Activated CD8-positive, alpha-beta memory T cell treated with anti-CD3 and anti-CD28 coated beads for 24 hours (primary cell): ENCODE measurements around the gene TOMM34.

Experiments used
- DNase-seq: peaks from one replicate; pipeline ENCODE4 v3.0.0-alpha.2; 2020

The TOMM34 gene

DNA sequence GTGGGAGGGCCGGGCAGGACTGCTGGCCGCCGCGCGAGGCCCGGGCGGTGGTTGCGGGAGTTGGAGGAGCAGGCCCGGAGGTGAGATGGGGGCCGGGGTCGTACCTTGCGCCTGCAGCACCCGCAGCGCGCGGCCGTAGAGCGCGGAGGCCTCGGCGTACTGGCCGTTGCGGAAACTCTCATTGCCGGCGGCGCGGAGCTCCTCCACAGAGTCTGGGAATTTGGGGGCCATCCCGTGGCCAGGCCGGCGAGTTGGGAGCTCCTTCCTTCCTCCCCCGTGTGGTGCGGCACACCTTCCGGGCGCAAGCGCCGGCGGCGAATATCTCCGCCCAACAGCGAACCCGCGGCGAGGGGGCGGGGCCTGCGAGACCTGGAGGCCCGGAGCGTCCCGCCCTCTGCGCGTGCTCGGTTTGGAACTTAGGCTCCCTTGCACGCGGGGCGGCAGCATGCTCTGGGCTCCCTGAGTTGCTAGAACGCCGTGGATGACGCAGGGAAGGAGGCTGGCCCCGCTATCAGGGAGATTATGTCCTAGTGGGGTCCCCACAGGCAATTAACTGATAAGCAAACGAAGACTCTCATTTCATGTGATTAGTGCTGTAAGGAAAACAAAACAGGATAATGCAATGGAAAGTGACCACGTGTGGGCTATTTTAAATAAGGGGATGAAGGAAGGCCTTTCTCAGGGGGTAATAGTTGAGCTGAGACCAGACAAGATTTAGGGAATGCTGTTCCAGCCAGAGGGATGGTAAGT, at the start of gene TOMM34:
Gene TOMM34, minus strand, starts transcription at position 295 of the 750 bp plus-strand sequence. Its CDS starts 64 bp downstream, at position 231.
- DNase-seq = peak; percentile 98

GRCh38 chr20:45008521-45009049, 48.4 kb upstream of the TOMM34 start:
- no peak for DNase-seq

DNA sequence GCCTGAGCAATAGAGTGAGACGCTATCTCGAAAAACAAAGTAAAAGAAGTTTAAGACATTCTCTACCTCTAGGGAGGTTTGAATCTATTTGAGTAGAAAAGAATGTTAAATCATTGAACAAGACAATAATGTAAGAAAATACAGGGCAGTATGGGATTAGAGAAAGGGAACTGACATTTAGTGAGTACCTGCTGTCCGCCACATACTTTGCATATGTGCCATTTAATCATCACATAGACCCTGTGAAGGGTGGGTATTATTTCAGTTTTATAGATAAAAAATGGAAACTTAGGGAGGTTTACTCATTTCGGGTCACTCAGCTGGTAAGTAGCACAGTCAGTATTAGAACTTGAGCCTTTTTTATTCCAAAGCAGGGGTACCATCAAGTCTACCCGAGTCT, 37.5 kb upstream of the TOMM34 start:
- DNase-seq = no peak

DNA sequence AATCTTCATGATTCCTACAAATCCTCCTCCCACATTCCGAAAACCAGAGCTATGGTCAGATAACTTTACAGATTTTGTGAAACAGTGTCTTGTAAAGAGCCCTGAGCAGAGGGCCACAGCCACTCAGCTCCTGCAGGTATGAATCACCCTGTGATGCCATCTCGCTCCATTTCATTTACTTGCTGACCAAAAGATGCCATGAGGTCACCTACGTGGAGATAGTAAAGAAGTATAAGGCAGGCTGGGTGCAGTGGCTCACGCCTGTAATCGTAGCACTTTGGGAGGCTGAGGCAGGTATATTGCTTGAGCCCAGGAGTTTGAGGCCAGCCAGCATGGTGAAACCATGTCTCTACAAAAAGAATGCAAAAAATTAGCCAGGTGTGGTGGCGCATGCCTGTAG, 37.0 kb upstream of the TOMM34 start:
- no peak for DNase-seq

DNA sequence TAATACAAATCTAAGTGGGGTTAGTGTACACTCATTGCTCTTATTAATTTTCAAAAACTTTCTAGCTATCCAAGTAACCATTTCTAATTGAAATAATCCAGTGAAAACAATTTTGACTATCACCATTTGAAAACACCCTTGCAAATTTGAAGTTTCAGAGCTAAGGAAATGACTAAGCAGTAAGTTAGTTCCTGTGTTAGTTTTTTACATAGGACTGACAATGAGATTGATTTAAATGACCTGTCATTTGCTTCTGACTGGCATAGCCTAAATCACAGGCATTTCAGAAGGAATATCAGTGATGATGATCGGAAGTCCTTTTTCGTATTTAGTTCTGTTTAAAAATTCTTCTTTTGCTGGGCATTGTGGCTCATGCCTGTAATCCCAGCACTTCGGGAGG, 33.1 kb upstream of the TOMM34 start:
- DNase-seq = no peak

DNA sequence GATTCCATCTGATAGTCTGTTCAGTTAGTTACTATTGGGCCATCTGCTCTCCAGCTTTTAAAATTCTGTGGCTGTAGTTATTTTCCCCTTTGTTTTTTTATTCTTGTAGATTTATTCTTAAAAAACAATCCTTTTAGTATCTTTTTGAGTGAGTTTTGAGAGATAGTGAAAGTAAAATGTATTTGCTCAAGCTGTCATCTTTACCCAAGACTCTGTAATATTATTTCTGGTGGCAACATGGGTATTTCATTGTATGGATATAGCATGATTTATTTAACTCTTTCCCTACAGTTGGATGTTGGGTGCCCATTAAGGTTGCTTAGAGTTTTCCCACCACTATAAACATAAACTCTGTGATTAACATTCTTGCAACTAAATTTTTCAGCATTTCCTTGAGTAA, 30.8 kb upstream of the TOMM34 start:
- no peak for DNase-seq

GRCh38 chr20:44990425-44990824, 30.2 kb upstream of the TOMM34 start:
- DNase-seq = peak; percentile 75

DNA sequence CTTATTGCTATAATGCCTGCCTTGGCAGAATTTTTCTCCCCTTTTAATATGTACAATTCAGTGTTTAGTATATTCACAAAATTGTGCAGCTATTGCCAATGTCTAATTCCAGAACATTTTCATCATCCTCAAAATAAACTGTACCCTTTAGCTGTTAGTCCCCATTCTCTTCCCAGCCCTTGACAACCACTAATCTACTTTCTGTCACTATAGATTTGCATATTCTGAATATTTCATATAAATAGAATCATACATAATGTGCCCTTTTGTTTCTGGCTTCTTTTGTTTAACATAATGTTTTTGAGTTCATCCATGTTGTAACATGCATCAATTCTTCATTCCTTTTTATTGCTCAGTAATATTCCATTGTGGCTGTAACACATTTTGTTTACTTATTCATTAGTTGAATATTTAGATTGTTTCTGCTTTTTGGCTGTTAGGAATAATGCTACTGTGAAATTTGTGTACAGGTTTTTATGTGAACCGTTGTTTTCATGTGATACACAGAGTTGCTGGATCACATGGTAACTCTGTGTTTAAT, 28.5 kb upstream of the TOMM34 start:
- DNase-seq = no peak

- DNase-seq = no peak
Measured at GRCh38 chr20:44983093-44983674, 23.0 kb upstream of the TOMM34 start.

DNA sequence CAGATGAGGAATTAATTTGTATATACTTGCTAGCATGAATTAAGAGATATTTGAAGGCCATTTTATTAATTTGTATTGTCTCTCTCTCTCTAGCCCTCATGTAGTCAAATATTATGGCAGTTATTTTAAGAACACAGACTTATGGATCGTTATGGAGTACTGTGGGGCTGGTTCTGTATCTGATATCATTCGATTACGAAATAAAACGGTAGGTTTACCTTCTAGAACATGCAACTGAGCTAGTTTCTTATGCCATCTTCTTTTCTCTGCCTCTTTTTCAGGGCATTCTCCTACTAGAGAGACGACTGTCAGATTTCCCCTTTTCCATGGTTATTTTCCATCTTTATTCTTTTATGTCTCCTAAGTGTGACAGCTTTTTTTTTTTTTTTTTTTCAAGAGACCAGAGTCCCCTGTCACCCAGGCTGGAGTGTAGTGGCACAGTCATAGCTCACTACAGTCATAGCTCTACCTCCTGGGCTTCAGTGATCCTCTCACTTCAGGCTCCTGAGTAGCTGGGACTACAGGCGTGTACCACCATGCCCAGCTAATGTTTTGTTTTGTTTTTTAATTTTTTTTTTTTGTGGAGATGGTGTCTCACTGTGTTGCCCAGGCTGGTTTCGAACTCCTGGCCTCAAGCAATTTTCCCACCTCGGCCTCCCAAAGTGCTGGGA, 21.7 kb upstream of the TOMM34 start:
- DNase-seq = no peak

DNA sequence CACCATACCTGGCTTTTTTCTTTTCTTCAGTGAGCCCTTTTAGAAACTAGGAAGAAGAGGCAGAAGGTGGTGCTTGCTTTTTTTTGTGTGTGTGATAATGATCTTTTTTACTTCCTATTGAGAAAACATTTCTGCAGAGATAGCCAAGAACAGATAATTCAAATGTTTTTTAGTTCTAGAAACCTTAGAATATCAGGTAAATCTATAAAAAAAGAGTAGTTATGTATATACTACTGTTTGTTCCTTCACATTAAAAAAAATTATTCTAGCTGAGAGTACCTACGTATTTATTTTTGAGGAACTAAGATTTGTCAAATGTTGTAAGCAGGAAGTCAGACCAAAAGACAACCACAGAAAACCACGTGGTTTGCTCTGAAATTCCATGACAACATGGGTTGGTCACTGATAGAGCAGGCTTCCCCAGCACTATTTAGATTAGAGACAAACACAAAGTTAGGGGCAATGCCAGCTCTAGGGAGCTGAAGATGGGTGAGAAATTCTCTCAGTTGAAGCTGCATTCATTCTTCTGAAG, 19.0 kb upstream of the TOMM34 start:
- DNase-seq = peak; percentile 67

DNA sequence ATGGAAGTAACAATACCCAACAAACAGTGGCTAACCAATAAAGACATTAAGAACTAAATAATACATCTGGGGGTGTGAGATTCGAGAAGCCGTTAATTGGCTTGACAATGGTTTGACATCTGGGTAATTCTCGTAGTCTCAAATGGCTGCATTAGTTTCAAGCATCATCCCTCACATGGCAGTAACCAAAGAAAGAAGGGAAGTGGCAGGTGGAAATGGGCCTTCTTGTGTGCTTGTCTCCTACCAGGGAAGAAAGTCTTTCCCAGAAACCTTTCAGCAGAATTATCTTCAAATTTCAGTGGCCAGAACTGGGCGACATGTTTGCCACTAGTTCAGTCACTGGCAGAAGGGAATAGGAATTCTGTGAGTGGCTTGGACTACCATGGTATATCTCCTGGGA, 16.5 kb upstream of the TOMM34 start:
- no peak for DNase-seq

DNA sequence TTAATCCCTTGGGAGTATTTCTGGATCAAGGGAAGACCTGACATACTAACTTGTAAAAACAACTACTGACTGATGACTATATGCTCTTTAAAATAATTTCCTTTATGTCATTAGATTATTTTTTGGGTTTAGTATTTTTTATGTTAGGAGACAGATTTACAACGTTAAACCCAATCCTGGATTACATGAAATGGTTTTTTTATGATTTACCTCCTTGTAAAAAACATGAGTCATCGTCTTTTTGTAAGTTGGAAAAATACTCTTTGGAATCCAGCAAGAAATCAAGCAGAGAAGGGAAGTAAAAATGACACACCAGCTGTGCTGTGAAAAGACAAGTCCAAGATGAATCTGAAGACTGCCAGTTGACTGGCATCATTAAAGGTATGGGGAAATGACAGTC, 12.9 kb upstream of the TOMM34 start:
- DNase-seq = no peak

DNA sequence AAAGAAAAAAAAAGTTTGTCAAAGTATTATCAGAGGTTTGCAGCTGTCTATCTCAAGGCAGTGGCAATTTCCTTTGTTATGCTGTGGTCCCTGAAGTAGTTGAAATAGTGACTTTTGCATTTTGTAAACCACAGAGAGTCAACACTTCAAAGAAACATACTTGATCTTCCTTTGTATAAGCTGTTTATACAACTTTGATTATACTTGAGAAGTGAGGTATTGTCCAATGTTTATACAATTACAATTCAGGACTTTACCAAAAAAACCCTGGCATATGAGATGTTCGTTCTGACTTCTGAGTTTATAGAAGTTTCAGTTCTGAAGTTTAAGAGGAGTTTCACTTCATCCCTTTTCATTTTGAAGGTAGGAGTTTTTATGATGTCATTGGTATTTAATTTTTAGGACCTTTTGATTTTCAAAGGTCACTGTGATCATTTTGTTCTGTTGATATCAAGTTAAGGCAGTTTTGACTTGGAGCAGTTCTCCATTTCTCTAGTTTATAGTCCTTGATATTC, 10.1 kb upstream of the TOMM34 start:
- DNase-seq = no peak

GRCh38 chr20:44969300-44969894, 9.2 kb upstream of the TOMM34 start:
- peak; percentile 72 for DNase-seq

- DNase-seq = peak; percentile 70
Measured at GRCh38 chr20:44967207-44967807, 7.1 kb upstream of the TOMM34 start.

DNA sequence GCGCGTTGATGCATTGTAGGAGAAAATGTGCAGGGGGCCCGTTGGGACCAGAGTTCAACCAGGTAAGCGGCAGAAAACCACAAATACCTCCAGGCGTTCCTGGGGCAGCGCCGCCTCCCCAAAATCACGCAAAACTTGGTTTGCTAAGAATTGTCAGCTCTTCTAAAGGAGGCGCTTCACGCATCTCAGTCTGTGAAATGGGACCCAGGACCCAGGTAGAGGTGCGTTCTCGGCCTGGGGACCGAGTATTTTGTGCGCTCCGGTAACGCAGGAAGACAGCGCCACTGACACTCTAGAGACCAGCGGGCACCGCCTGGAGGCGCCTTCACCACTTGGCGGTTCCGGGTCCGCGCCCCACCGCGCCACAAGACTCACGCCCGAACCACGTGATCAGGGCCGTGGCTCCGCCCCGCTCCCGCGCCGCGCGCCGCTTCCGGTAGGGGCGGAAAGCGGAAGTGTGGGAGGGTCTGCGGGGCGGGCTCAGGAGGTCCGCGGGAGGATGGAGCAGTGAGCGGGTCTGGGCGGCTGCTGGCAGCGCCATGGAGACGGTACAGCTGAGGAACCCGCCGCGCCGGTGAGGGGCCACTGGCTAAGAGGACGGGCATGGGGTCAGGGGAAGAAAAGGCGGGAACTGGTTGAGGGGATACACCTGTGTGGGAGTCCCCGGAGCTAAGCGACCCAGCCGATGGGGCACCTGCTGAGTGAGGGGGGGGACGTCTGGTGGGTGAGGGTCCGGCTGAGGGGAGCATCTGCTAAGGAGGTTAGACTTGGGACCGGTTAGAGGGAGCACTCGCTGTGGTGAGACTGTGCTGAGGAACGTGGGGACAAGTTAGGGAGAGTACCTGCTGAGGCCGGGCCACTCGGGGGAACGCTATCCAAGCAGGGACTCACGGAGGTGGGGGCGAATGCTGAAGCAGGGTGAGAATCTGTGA, 6.1 kb upstream of the TOMM34 start, which contains the start of gene STK4:
Gene STK4, plus strand, starts transcription at position 483 of the 932 bp plus-strand sequence. Its CDS starts 57 bp downstream, at position 540.
- peak; percentile 98 for DNase-seq

DNA sequence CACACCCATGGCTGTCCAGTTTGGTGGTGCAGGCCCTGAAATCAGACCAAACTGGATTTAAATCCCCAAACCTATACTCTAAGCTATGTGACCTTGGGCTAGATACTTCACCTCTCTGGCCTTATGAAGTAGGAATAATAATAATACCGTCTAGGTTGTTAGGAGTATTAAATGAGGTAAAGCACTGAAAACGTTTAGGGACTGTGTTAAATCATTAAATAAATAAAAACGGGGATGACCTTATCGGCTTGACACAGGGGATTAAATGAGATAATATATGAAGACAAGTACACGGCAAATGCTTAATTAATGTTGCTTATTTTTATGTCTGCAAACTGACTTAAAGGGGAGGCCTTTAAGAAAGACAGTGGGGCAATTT, 5.4 kb upstream of the TOMM34 start:
- no peak for DNase-seq

DNA sequence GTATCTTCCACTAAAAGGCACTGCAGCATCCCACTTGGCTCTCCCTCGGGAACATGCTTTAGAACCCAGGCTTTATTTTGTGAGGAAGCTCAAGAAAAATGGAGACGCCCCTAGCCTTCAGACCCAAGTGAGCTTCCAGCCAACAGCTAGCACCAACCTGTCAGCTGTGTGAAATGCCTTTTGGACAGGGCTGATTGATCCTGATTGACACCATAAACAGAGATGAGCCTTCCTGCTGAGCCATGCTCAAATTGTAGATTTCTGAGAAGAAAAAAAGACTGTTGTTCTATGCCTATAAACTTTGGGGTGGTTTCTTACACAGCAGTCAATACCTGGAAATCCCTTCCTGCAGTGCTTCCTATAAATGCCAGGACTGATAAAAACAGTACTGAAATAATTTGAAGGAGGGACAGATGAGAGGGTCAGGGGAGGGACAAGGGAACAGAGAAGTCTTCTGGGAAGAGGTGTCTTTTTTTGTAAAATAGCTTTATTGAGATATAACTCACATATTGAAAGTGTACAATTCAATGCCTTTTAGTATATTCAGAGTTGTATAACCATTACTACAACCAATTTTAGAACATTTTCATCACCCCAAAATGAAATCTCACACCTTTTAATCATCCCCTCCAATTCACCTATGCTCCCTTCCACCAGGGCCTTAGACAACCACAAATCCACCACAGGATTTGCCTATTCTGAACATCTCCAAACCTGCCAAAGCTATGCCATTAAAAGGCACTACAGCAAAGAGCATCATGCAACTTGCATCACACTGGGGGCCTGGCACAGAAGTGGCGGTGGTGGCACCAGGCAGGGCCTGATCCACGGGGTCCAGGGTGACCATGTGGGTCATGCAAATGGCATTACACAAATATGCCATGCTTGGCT, 3.4 kb upstream of the TOMM34 start:
- no peak for DNase-seq

GRCh38 chr20:44962483-44962882, 2.3 kb upstream of the TOMM34 start:
- no peak for DNase-seq
